ENCODE results near the gene UTS2.

UTS2 gene

GRCh38 chr1:7865978-7866377, 13.1 kb upstream of the UTS2 start:
- no peak for DNase-seq (ENCODE audit: extremely low spot score, insufficient read length, low read depth)
- no peak for FAIRE-seq

GRCh38 chr1:7863756-7864328, 11.0 kb upstream of the UTS2 start:
- FAIRE-seq, result no peak
- DNase-seq (ENCODE audit: extremely low spot score, insufficient read length, low read depth), result no peak

- DNase-seq (ENCODE audit: extremely low spot score, insufficient read length, low read depth) (no peak), FAIRE-seq (no peak)
These were observed 9.6 kb upstream of the UTS2 start for GRCh38 chr1:7862211-7863060.

GRCh38 chr1:7861452-7861851, 8.6 kb upstream of the UTS2 start:
- FAIRE-seq, result no peak
- DNase-seq (ENCODE audit: extremely low spot score, insufficient read length, low read depth), result no peak

DNA sequence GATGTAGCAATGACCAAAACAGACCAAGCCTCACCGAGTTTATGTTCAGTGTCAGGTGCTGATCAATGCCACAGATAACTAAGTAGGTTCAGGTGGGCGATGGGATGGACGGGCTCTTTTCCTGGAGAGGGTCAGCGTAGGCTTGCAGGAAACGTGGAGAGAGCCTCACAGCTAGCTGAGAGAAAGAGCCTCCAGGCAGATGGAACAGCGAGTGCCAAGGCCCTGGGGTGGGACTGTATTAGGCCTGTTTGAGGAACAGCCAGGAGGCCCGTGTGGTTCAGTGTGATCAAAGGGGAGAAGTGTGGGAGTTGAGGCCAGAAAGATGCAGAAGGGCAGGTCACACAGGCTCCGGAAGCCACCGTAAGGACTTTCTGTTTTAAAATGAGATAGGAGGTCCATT, 7.3 kb upstream of the UTS2 start:
- DNase-seq (ENCODE audit: extremely low spot score, insufficient read length, low read depth) (no peak), FAIRE-seq (no peak)

- no peak for FAIRE-seq
- DNase-seq (ENCODE audit: extremely low spot score, insufficient read length, low read depth), result no peak
These were observed 6.5 kb upstream of the UTS2 start for GRCh38 chr1:7859406-7859805.

DNA sequence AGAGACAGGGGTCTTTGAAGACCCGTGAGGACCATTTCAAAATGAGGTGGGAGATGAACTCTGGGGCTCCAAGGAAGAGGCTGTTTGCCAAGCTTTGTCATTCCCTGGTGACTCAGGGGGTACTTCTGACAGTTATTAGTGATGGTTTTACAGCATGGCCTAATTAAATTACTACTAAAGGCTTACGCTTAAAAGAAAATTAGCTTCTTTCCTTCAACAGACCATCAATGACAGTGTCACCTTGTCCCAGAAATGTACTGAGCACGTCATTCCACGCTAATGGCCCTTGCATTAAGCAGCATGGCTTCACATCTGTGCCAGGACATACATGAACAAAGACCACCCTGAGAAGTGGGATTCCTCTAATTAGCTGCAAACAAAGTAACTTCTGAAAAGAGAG, 5.1 kb upstream of the UTS2 start:
- FAIRE-seq (no peak), DNase-seq (ENCODE audit: extremely low spot score, insufficient read length, low read depth) (no peak)

- FAIRE-seq (no peak), DNase-seq (ENCODE audit: extremely low spot score, insufficient read length, low read depth) (no peak)
These were observed 4.1 kb upstream of the UTS2 start for GRCh38 chr1:7857000-7857399.

DNA sequence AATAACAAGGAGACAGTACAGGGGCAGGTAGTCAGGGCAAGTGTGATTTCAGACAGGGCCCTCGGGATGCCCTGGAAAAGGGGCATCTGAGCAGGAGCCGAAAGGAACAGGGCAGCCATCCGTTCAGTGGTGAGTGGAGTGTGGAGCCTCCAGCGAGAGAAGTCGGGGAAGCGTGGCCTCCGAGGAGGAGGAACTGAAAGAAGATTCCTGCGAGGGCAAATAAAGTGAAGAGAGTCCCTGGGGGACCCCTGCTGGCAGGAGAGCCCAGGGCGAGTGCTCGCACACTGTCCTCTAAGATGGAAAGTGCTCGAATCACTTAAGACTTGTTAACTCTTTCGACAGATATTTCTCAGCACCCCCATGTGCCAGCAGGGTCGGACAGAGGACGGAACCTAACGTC, 3.5 kb upstream of the UTS2 start:
- no peak for DNase-seq (ENCODE audit: extremely low spot score, insufficient read length, low read depth)
- FAIRE-seq, result no peak

DNA sequence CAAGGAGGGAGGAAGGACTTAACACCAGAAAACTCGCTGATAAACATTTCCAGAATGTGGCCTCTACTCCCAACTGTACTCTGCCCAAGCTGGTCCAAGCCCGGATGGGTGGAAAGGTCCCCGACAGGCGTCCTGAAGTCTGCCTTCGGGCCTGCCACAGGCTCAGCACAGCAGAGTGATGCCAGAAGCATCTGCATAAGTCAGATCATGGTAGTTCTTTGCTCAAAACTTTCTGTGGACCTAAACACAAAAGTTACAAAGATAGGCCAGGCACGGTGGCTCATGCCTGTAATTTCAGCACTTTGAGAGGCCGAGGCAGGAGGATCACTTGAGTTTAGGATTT, 790 bp upstream of the UTS2 start:
- DNase-seq (ENCODE audit: extremely low spot score, insufficient read length, low read depth) (no peak), FAIRE-seq (no peak)

GRCh38 chr1:7850786-7851185, 2.1 kb downstream of the UTS2 start:
- FAIRE-seq (no peak), DNase-seq (ENCODE audit: extremely low spot score, insufficient read length, low read depth) (no peak)

DNA sequence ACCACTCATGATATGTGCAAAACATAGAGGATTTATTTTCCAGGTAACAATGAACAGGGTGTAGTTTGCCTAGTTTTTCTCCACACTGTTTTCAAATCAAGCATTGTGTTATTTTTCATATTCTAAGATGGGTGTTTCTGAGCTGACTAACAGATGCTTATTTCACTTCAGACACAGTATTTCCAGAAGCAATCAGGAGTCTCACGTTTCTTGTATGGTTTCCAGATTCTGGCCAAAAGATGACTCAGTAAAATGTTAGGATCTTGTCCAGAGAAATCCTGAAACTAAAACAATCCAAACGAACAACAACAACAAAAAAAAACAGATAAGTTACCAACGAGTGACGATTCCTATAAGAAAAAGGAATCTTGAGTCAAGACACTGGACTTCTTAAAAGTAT, 5.3 kb downstream of the UTS2 start:
- no peak for FAIRE-seq

DNA sequence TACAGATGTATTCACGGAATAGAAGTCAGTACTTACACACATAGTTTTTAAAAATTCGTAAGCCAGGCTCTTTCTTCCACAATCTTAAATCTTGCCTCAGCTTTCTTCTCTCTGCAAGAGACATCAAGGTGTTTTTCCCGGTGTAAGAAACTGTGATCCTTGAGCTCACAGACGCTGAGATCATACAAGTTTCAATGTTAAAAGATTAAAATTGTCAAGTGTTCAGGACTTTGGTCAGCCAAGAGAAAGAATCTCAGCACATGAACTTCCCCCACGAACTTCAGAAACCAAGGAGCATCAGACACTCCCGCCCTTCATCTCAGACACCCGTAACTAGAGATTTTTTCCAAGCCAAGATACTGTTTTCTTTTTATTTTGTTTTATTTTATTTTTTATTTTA, 6.2 kb downstream of the UTS2 start:
- FAIRE-seq (no peak), DNase-seq (ENCODE audit: extremely low spot score, insufficient read length, low read depth) (no peak)

More for the DNA sequence above, 5.3 kb downstream of the UTS2 start:
- no peak for DNase-seq (ENCODE audit: extremely low spot score, insufficient read length, low read depth)

GRCh38 chr1:7845761-7846160, 7.1 kb downstream of the UTS2 start:
- DNase-seq (ENCODE audit: extremely low spot score, insufficient read length, low read depth), result no peak
- FAIRE-seq, result no peak

GRCh38 chr1:7842517-7842916, 10.3 kb downstream of the UTS2 start:
- DNase-seq (ENCODE audit: extremely low spot score, insufficient read length, low read depth) (peak; percentile 14), FAIRE-seq (peak; percentile 63)

DNA sequence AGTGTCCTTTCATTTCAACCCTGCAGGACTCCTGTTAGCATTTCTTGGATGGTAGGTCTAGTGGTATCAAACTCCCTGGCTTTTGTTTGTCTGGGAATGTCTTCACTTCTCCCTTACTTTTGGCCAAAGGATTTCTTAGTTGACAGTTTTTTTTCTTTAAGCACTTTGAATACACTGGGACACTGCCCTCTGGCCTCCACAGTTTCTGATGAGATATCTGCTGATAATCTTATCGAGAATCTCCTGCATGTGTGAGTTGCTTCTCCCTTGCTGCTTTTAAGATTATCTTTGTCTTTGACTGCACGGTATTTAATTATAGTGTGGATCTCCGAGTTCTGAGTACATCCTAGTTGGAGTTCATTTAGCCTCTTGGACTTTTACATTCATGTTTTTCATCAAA, 13.3 kb downstream of the UTS2 start:
- DNase-seq (ENCODE audit: extremely low spot score, insufficient read length, low read depth), result no peak

GRCh38 chr1:7838714-7839113, 14.2 kb downstream of the UTS2 start:
- FAIRE-seq, result no peak
- DNase-seq (ENCODE audit: extremely low spot score, insufficient read length, low read depth), result no peak

More for the DNA sequence above, 13.3 kb downstream of the UTS2 start:
- no peak for FAIRE-seq

GRCh38 chr1:7833035-7833434, 19.8 kb downstream of the UTS2 start:
- FAIRE-seq (no peak), DNase-seq (ENCODE audit: extremely low spot score, insufficient read length, low read depth) (no peak)

- no peak for DNase-seq (ENCODE audit: extremely low spot score, insufficient read length, low read depth)
- peak; percentile 46 for FAIRE-seq
These were observed 21.4 kb downstream of the UTS2 start for GRCh38 chr1:7831458-7831857.

GRCh38 chr1:7827126-7827955, 25.5 kb downstream of the UTS2 start:
- DNase-seq (ENCODE audit: extremely low spot score, insufficient read length, low read depth) (no peak), FAIRE-seq (no peak)

DNA sequence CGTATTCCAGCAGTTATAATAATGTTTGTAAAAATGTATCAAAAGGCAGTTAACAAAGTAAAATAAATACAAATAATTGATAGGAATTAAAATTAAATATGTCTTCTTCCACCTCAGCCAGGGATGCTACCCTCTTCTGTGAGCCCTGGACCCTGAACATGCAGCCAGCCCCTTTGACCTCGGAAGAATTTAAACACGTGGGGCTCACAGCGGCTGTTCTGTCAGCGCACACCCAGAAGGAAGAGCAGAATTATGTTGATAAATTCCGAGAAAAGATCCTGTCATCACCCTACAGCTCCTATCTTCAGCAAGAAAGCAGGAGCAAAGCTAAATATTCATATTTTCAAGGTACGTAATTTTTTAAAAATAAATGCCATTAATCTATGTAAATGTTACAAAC, 26.5 kb downstream of the UTS2 start:
- DNase-seq (ENCODE audit: extremely low spot score, insufficient read length, low read depth) (no peak), FAIRE-seq (no peak)
